Measurements from ENCODE around the gene MRM1. TPM values are rescaled to one million over a fixed set of nuclear protein-coding genes. Genes with fewer than 3 reads are reported as not detected.

Gene MRM1
- total RNA-seq, 1 donor from 2014 or later = 13.7 TPM

GRCh38 chr17:36583787-36584186 is 17.6 kb upstream of the MRM1 start:
- DNase-seq (ENCODE audit: low read depth) = no peak
- no peak overlapping the region for H3K4me3 ChIP-seq (ENCODE audit: low read depth, low read length)
- no peak for TF ChIP-seq CTCF (conservative IDR thresholded peaks at IDR 0.05; ENCODE audit: low read depth, low read length)

GRCh38 chr17:36586138-36586537 is 15.2 kb upstream of the MRM1 start:
- no peak for DNase-seq (ENCODE audit: low read depth)
- no peak overlapping the region for H3K4me3 ChIP-seq (ENCODE audit: low read depth, low read length)
- no peak for TF ChIP-seq CTCF (conservative IDR thresholded peaks at IDR 0.05; ENCODE audit: low read depth, low read length)

- no peak for DNase-seq (ENCODE audit: low read depth)
- no peak overlapping the region for H3K4me3 ChIP-seq (ENCODE audit: low read depth, low read length)
- TF ChIP-seq CTCF (conservative IDR thresholded peaks at IDR 0.05; ENCODE audit: low read depth, low read length) = no peak
Observed at GRCh38 chr17:36590082-36590481, 11.3 kb upstream of the MRM1 start.

- no peak for TF ChIP-seq CTCF (conservative IDR thresholded peaks at IDR 0.05; ENCODE audit: low read depth, low read length)
- DNase-seq (ENCODE audit: low read depth) = no peak
- peak within 1 kb of the TSS; percentile 68 for H3K4me3 ChIP-seq (ENCODE audit: low read depth, low read length)
Observed at GRCh38 chr17:36591434-36592315, 9.7 kb upstream of the MRM1 start, which contains the start of gene DHRS11. Gene DHRS11, plus strand, starts transcription at chr17:36591879. Its CDS starts 131 bp downstream, at chr17:36592010.

GRCh38 chr17:36592316-36592715 is 9.1 kb upstream of the MRM1 start:
- TF ChIP-seq CTCF (conservative IDR thresholded peaks at IDR 0.05; ENCODE audit: low read depth, low read length) = no peak
- no peak for DNase-seq (ENCODE audit: low read depth)
- peak overlapping the region; percentile 68 for H3K4me3 ChIP-seq (ENCODE audit: low read depth, low read length)

- H3K4me3 ChIP-seq (ENCODE audit: low read depth, low read length) = peak overlapping the region; percentile 68
- DNase-seq (ENCODE audit: low read depth) = no peak
- no peak for TF ChIP-seq CTCF (conservative IDR thresholded peaks at IDR 0.05; ENCODE audit: low read depth, low read length)
Observed at GRCh38 chr17:36592716-36593321, 8.6 kb upstream of the MRM1 start.
